GM12878 (cell line): Measurements from ENCODE around the gene BTBD8. TPM values are rescaled to one million over a fixed set of nuclear protein-coding genes. Genes with fewer than 3 reads are reported as not detected.

Source experiments
- CEBPZ ChIP-seq: fragments of 150-350 bp; IDR thresholded peaks from 2 replicates; pipeline ENCODE4 v1.6.1; 2016; ENCODE audit warnings: low read depth, low read length
- E2F8 ChIP-seq: fragments of 450-650 bp; IDR thresholded peaks from 2 replicates; pipeline ENCODE4 v1.6.1; 2018; ENCODE audit warnings: mild to moderate bottlenecking, low read depth, moderate library complexity; ENCODE audit not compliant: partially characterized antibody
- HSF1 ChIP-seq: fragments of 150-350 bp; IDR thresholded peaks from 2 replicates; pipeline ENCODE4 v1.6.1; 2014; ENCODE audit warnings: mild to moderate bottlenecking, low read depth, low read length
- WRNIP1 ChIP-seq: IDR thresholded peaks from 2 replicates; pipeline ENCODE4 v1.6.1; 2011; ENCODE audit warnings: low read depth, low read length, improper control_type of control experiment, borderline replicate concordance
- polyA plus RNA-seq, 11 experiments: library from polyadenylated mRNA; depleted of rRNA in 4 of 11; unstranded in 6 of 11; stranded (reverse) in 5 of 11; fragments of >200 nt; fragmentation: Nextera tagmentation in 4 of 11; fragmentation: Illumina TruSeq in 1 of 11; extraction: Ambion mirVana in 4 of 11; extraction: Trizol in 1 of 11; gene quantifications; 1 replicate in 1 of 11; 2 replicates in 10 of 11; pipeline versions ENCODE4 v1.2.1 to v1.2.3, GENCODE V29; 2011 to 2016; ENCODE audit warnings: inconsistent platforms in 2 of 11, missing spikeins in 2 of 11, low read depth in 1 of 11
- total RNA-seq, 4 experiments: library from RNA; depleted of rRNA in 3 of 4; stranded (reverse); fragments of >200 nt in 3 of 4; fragmentation: Illumina TruSeq in 1 of 4; extraction: Trizol in 1 of 4; gene quantifications; 2 replicates each; pipeline versions ENCODE4 v1.2.1 to v1.2.3, GENCODE V29; 2013 to 2021
- TF ChIP-seq, protein P1 (sequence below): fragments of 450-650 bp; conservative IDR thresholded peaks from 2 replicates; pipeline ENCODE4 v1.6.1; 2017; ENCODE audit warnings: mild to moderate bottlenecking, moderate library complexity
- TF ChIP-seq, protein P2 (sequence below): fragments of 450-650 bp; IDR thresholded peaks from 2 replicates; pipeline ENCODE4 v1.6.1; 2016; ENCODE audit warnings: mild to moderate bottlenecking

The BTBD8 gene
- total and polyA plus RNA-seq, 10 of the 15 experiments (the other 5 are each of a cell fraction or from before 2014, with no cell fraction given), result 0.07 to 0.32 (median 0.19) TPM; not detected in 1

GRCh38 chr1:92136341-92136740, 56.2 kb downstream of the BTBD8 start (continued):
- TF ChIP-seq, protein P1, sequence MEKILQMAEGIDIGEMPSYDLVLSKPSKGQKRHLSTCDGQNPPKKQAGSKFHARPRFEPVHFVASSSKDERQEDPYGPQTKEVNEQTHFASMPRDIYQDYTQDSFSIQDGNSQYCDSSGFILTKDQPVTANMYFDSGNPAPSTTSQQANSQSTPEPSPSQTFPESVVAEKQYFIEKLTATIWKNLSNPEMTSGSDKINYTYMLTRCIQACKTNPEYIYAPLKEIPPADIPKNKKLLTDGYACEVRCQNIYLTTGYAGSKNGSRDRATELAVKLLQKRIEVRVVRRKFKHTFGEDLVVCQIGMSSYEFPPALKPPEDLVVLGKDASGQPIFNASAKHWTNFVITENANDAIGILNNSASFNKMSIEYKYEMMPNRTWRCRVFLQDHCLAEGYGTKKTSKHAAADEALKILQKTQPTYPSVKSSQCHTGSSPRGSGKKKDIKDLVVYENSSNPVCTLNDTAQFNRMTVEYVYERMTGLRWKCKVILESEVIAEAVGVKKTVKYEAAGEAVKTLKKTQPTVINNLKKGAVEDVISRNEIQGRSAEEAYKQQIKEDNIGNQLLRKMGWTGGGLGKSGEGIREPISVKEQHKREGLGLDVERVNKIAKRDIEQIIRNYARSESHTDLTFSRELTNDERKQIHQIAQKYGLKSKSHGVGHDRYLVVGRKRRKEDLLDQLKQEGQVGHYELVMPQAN, result no peak
- TF ChIP-seq, protein P2, sequence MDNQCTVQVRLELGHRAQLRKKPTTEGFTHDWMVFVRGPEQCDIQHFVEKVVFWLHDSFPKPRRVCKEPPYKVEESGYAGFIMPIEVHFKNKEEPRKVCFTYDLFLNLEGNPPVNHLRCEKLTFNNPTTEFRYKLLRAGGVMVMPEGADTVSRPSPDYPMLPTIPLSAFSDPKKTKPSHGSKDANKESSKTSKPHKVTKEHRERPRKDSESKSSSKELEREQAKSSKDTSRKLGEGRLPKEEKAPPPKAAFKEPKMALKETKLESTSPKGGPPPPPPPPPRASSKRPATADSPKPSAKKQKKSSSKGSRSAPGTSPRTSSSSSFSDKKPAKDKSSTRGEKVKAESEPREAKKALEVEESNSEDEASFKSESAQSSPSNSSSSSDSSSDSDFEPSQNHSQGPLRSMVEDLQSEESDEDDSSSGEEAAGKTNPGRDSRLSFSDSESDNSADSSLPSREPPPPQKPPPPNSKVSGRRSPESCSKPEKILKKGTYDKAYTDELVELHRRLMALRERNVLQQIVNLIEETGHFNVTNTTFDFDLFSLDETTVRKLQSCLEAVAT, result no peak
- TF ChIP-seq WRNIP1, result no peak
- no peak for TF ChIP-seq HSF1
- no peak for TF ChIP-seq E2F8
- no peak for TF ChIP-seq CEBPZ
- TF ChIP-seq, all 136 proteins: peak for 0
